ENCODE data around the gene DMD.

Gene DMD

GRCh38 chrX:33014949-33015348, 196.4 kb downstream of the DMD start:
- DNase-seq (ENCODE audit: low read depth) = no peak
- TF ChIP-seq CTCF (IDR thresholded peaks at IDR 0.05; ENCODE audit: control insufficient read depth, extremely low read depth, insufficient read depth) = no peak
- H3K4me3 ChIP-seq (ENCODE audit: low read depth, low read length) = no peak overlapping the region

GRCh38 chrX:33014086-33014485, 197.3 kb downstream of the DMD start:
- DNase-seq (ENCODE audit: low read depth) = no peak
- no peak overlapping the region for H3K4me3 ChIP-seq (ENCODE audit: low read depth, low read length)
- TF ChIP-seq CTCF (IDR thresholded peaks at IDR 0.05; ENCODE audit: control insufficient read depth, extremely low read depth, insufficient read depth) = no peak

GRCh38 chrX:33001107-33001506, 210.2 kb downstream of the DMD start:
- H3K4me3 ChIP-seq (ENCODE audit: low read depth, low read length) = no peak overlapping the region
- no peak for TF ChIP-seq CTCF (IDR thresholded peaks at IDR 0.05; ENCODE audit: control insufficient read depth, extremely low read depth, insufficient read depth)
- no peak for DNase-seq (ENCODE audit: low read depth)

GRCh38 chrX:32998776-32999175, 212.6 kb downstream of the DMD start:
- H3K4me3 ChIP-seq (ENCODE audit: low read depth, low read length) = no peak overlapping the region
- no peak for DNase-seq (ENCODE audit: low read depth)
- no peak for TF ChIP-seq CTCF (IDR thresholded peaks at IDR 0.05; ENCODE audit: control insufficient read depth, extremely low read depth, insufficient read depth)

GRCh38 chrX:32995427-32995826, 215.9 kb downstream of the DMD start:
- no peak for DNase-seq (ENCODE audit: low read depth)
- TF ChIP-seq CTCF (IDR thresholded peaks at IDR 0.05; ENCODE audit: control insufficient read depth, extremely low read depth, insufficient read depth) = no peak
- no peak overlapping the region for H3K4me3 ChIP-seq (ENCODE audit: low read depth, low read length)

- H3K4me3 ChIP-seq (ENCODE audit: low read depth, low read length) = no peak overlapping the region
- no peak for TF ChIP-seq CTCF (IDR thresholded peaks at IDR 0.05; ENCODE audit: control insufficient read depth, extremely low read depth, insufficient read depth)
- no peak for DNase-seq (ENCODE audit: low read depth)
Observed at GRCh38 chrX:32987142-32987541, 224.2 kb downstream of the DMD start.

- no peak for DNase-seq (ENCODE audit: low read depth)
- H3K4me3 ChIP-seq (ENCODE audit: low read depth, low read length) = no peak overlapping the region
- no peak for TF ChIP-seq CTCF (IDR thresholded peaks at IDR 0.05; ENCODE audit: control insufficient read depth, extremely low read depth, insufficient read depth)
Observed at GRCh38 chrX:32985544-32985943, 225.8 kb downstream of the DMD start.
